DMS153 (cell line): ENCODE measurements around the gene RBBP8.
"Not testable (repeated sequence)": the region's sequence is repeated elsewhere in the genome, so short reads cannot be mapped to it uniquely, and the experiment has no call there.

Experiments used
- DNase-seq: peaks from one replicate; lab custom pipeline; 2025; lab: John Stamatoyannopoulos, UW

The RBBP8 gene

GRCh38 chr18:22933206-22933965 lies at the start of gene RBBP8:
RBBP8 (plus strand) TSS chr18:22933328; CDS start chr18:22936852, 3,524 bp downstream.
- DNase-seq: peak; percentile 77

GRCh38 chr18:22883827-22884226 lies 49.3 kb upstream of the RBBP8 start:
- no peak for DNase-seq

- DNase-seq: not testable (repeated sequence)
These were observed 47.4 kb upstream of the RBBP8 start for GRCh38 chr18:22885694-22886093.

- no peak for DNase-seq
These were observed 33.7 kb upstream of the RBBP8 start for GRCh38 chr18:22899421-22899820.

- no peak for DNase-seq
These were observed 32.4 kb upstream of the RBBP8 start for GRCh38 chr18:22900558-22901238.

- no peak for DNase-seq
These were observed 31.0 kb upstream of the RBBP8 start for GRCh38 chr18:22902093-22902492.

- not testable (repeated sequence) for DNase-seq
These were observed 29.9 kb upstream of the RBBP8 start for GRCh38 chr18:22903248-22903647.

- DNase-seq: no peak
These were observed 21.0 kb upstream of the RBBP8 start for GRCh38 chr18:22912149-22912548.

- DNase-seq: no peak
These were observed 20.3 kb upstream of the RBBP8 start for GRCh38 chr18:22912835-22913234.

- peak; percentile 96 for DNase-seq
These were observed 19.3 kb upstream of the RBBP8 start for GRCh38 chr18:22913861-22914260.

GRCh38 chr18:22914633-22915032 lies 18.5 kb upstream of the RBBP8 start:
- DNase-seq: no peak

GRCh38 chr18:22915337-22915736 lies 17.8 kb upstream of the RBBP8 start:
- DNase-seq: no peak

GRCh38 chr18:22921772-22922171 lies 11.4 kb upstream of the RBBP8 start:
- no peak for DNase-seq

GRCh38 chr18:22924589-22924988 lies 8.5 kb upstream of the RBBP8 start:
- DNase-seq: no peak

- no peak for DNase-seq
These were observed 6.7 kb upstream of the RBBP8 start for GRCh38 chr18:22926454-22926853.

- DNase-seq: no peak
These were observed 4.8 kb upstream of the RBBP8 start for GRCh38 chr18:22928339-22928738.

GRCh38 chr18:22930089-22930713 lies 2.9 kb upstream of the RBBP8 start:
- peak; percentile 41 for DNase-seq

- DNase-seq: no peak
These were observed 283 bp upstream of the RBBP8 start for GRCh38 chr18:22932885-22933205.

- no peak for DNase-seq
These were observed 867 bp downstream of the RBBP8 start for GRCh38 chr18:22933966-22934423.

GRCh38 chr18:22934789-22935188 lies 1.7 kb downstream of the RBBP8 start:
- no peak for DNase-seq

GRCh38 chr18:22935431-22935830 lies 2.3 kb downstream of the RBBP8 start:
- DNase-seq: no peak

- DNase-seq: no peak
These were observed 3.4 kb downstream of the RBBP8 start for GRCh38 chr18:22936515-22936914.

- DNase-seq: no peak
These were observed 6.5 kb downstream of the RBBP8 start for GRCh38 chr18:22939649-22940048.
